ENCODE measurements around the gene ADAMTSL1.

DNA sequence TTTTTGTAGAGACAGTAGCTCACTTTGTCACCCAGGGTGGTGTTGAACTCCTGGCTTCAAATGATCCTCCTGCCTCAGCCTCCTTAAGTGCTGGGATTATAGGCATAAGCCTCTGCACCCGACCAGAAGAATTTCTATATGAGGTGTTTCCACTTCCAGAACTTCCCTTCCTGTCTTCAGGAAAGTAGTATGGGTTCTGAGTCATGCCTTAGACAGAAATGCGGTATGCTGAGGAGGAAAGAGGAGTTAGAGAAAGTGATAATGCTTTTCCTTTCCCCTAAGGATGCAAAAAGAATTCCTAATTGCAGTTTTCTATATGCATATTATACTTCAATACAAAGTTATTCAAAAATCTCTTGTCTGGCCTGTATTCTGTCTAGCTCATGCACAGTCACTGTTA, 16.4 kb upstream of the ADAMTSL1 start:
- TF ChIP-seq, protein P1, sequence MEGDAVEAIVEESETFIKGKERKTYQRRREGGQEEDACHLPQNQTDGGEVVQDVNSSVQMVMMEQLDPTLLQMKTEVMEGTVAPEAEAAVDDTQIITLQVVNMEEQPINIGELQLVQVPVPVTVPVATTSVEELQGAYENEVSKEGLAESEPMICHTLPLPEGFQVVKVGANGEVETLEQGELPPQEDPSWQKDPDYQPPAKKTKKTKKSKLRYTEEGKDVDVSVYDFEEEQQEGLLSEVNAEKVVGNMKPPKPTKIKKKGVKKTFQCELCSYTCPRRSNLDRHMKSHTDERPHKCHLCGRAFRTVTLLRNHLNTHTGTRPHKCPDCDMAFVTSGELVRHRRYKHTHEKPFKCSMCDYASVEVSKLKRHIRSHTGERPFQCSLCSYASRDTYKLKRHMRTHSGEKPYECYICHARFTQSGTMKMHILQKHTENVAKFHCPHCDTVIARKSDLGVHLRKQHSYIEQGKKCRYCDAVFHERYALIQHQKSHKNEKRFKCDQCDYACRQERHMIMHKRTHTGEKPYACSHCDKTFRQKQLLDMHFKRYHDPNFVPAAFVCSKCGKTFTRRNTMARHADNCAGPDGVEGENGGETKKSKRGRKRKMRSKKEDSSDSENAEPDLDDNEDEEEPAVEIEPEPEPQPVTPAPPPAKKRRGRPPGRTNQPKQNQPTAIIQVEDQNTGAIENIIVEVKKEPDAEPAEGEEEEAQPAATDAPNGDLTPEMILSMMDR (IDR thresholded peaks at IDR 0.05; ENCODE audit: insufficient read depth, low read depth, low read length), result no peak
- TF ChIP-seq EZH2 (IDR thresholded peaks at IDR 0.05; ENCODE audit: insufficient read depth, low read length), result no peak

Data from astrocyte (in vitro differentiated cells and primary cell).